Measurements from ENCODE around the gene NDFIP2. TPM values are rescaled to one million over a fixed set of nuclear protein-coding genes. Genes with fewer than 3 reads are reported as not detected.

NDFIP2 gene
- total RNA-seq, 1 experiment from 2014 or later: 31.0 TPM

DNA sequence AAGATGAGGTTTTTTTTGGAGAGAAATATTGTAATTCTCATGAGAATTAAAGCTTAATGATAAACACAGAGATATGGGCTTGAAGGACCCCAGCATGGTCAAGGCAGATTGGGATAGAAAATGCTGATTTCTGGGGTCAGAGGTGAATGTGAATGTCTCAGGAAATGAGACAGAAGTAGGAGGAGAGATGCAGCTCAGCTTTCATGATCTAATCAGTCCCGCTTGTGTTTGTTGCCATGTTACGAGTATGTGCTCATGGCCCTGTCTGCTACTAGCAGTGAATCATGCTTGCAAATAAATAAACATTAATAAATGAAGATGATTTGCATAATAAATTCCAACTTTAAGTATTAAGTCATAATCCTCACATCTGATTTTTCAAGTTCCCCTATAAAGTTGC lies 23.0 kb upstream of the NDFIP2 start:
- Histone ChIP-seq H2BK120ac (ENCODE audit: low read depth, low read length, poor library complexity, severe bottlenecking) (no peak overlapping the region), H2BK20ac (ENCODE audit: low read depth, low read length, poor library complexity, severe bottlenecking) (no peak overlapping the region), H3K79me1 (ENCODE audit: insufficient read depth, low read depth, low read length, poor library complexity, severe bottlenecking) (no peaks in the 10 kb centered on the region), H2AK5ac (ENCODE audit: insufficient read length, low read length) (no peak overlapping the region), H3K27me3 (ENCODE audit: insufficient read depth, low read length) (no peaks in the 10 kb centered on the region), H3K4ac (ENCODE audit: low read depth, low read length) (no peak overlapping the region), H3T11ph (ENCODE audit: low read length) (no peak overlapping the region), H2BK12ac (ENCODE audit: insufficient read length, low read depth, low read length) (no peak overlapping the region), H3K23ac (ENCODE audit: insufficient read length, low read depth, low read length) (no peak overlapping the region), H3K56ac (ENCODE audit: insufficient read length, low read depth, low read length) (no peak overlapping the region), H4K20me1 (ENCODE audit: control insufficient read depth, insufficient read depth, insufficient read length) (no peaks in the 10 kb centered on the region), H3K14ac (ENCODE audit: insufficient read depth, low read length) (no peak overlapping the region), H3K4me2 (ENCODE audit: insufficient read depth, insufficient read length, low read length) (no peak overlapping the region), H3K23me2 (ENCODE audit: insufficient read length, low read depth, low read length, poor library complexity, severe bottlenecking) (no peaks in the 10 kb centered on the region), H3K27ac (ENCODE audit: insufficient read length, low read depth, low read length) (no peak overlapping the region), H4K8ac (replicated peaks; ENCODE audit: insufficient read length, low read depth, low read length) (no peak overlapping the region), H2BK15ac (ENCODE audit: low read depth, low read length) (no peak overlapping the region), H2AFZ (ENCODE audit: low read length) (no peak overlapping the region), H3K9ac (ENCODE audit: extremely low read depth, insufficient read length, low read length) (no peak overlapping the region), H2BK5ac (ENCODE audit: insufficient read length, low read length) (no peak overlapping the region), H3K4me1 (ENCODE audit: insufficient read depth, low read length) (no peaks in the 10 kb centered on the region), H4K91ac (ENCODE audit: insufficient read length, low read depth, low read length) (no peak overlapping the region), H3K9me3 (ENCODE audit: control insufficient read depth, low read depth, low read length) (no peaks in the 10 kb centered on the region), H3K18ac (ENCODE audit: insufficient read length, low read depth, low read length) (no peak overlapping the region), H3K79me2 (ENCODE audit: insufficient read depth, low read length) (no peaks in the 10 kb centered on the region), H4K5ac (ENCODE audit: insufficient read length, low read depth, low read length) (no peak overlapping the region)
- Mint-ChIP-seq H3K27ac (no peak overlapping the region), H3K36me3 (ENCODE audit: insufficient read depth in 1 of 3, low read depth in 3 of 3) (no peaks in the 10 kb centered on the region), H3K9me3 (no peaks in the 10 kb centered on the region), H3K4me1 (no peaks in the 10 kb centered on the region), H3K4me3 (no peak overlapping the region), H3K27me3 (ENCODE audit: low read depth) (no peaks in the 10 kb centered on the region)
- DNase-seq: no peak
- no peak for TF ChIP-seq CTCF (conservative IDR thresholded peaks at IDR 0.05)
- no CpG with 5 or more reads among the region's 2 CpGs for WGBS (ENCODE audit: extremely low coverage, insufficient read length, low lambda C conversion rate)

Measured in H9 (cell line).